ENCODE data around the gene HEATR1. TPM values are rescaled to one million over a fixed set of nuclear protein-coding genes. Genes with fewer than 3 reads are reported as not detected.

HEATR1 gene
- total RNA-seq, 1 experiment from 2014 or later: 27.6 TPM

- Histone ChIP-seq H3K27me3 (ENCODE audit: low read length) (no peaks in the 10 kb centered on the region), H2AFZ (ENCODE audit: low read length) (no peak overlapping the region), H4K20me1 (ENCODE audit: low read length) (no peaks in the 10 kb centered on the region), H3K36me3 (ENCODE audit: low read depth, low read length) (peaks cover 55% of the 10 kb centered on the region), H3K9me2 (replicated peaks; ENCODE audit: low read length) (no peaks in the 10 kb centered on the region), H3F3A (ENCODE audit: low read length, unreplicated experiment) (no peaks in the 10 kb centered on the region), H3K4me1 (ENCODE audit: insufficient read depth, low read length) (no peaks in the 10 kb centered on the region), H3K79me2 (ENCODE audit: low read length) (no peaks in the 10 kb centered on the region), H3K9ac (ENCODE audit: low read length) (no peak overlapping the region), H3K4me2 (ENCODE audit: low read length) (no peak overlapping the region), H3K27ac (ENCODE audit: low read length) (no peak overlapping the region), H3K9me3 (ENCODE audit: low read length) (no peaks in the 10 kb centered on the region), H3K4me3 (ENCODE audit: low read length) (no peak overlapping the region)
- TF ChIP-seq EZH2 (IDR thresholded peaks at IDR 0.05; ENCODE audit: low read length, unreplicated experiment) (no peak), CTCF (conservative IDR thresholded peaks at IDR 0.05; ENCODE audit: low read depth, low read length) (no peak), EZH2phosphoT487 (IDR thresholded peaks at IDR 0.05; ENCODE audit: borderline replicate concordance, low read length) (no peak)
- ATAC-seq (no peak), DNase-seq (no peak)
- POLR2A ChIA-PET (ENCODE audit: unreplicated experiment): no interaction called here
- intact Hi-C loops (cut with micrococcal nuclease): no loop called here
- no TSS peak for BruUV-seq (replicated peaks)
- CTCF ChIA-PET: no interaction called here
Measured at GRCh38 chr1:236550961-236551851, 53.1 kb downstream of the HEATR1 start.

- Histone ChIP-seq H3F3A (ENCODE audit: low read length, unreplicated experiment) (no peaks in the 10 kb centered on the region), H3K36me3 (ENCODE audit: low read depth, low read length) (peaks cover 53% of the 10 kb centered on the region), H4K20me1 (ENCODE audit: low read length) (no peaks in the 10 kb centered on the region), H3K4me2 (ENCODE audit: low read length) (no peak overlapping the region), H3K9ac (ENCODE audit: low read length) (no peak overlapping the region), H3K79me2 (ENCODE audit: low read length) (no peaks in the 10 kb centered on the region), H3K9me3 (ENCODE audit: low read length) (no peaks in the 10 kb centered on the region), H3K4me1 (ENCODE audit: insufficient read depth, low read length) (no peaks in the 10 kb centered on the region), H3K4me3 (ENCODE audit: low read length) (no peak overlapping the region), H3K27me3 (ENCODE audit: low read length) (no peaks in the 10 kb centered on the region), H3K9me2 (replicated peaks; ENCODE audit: low read length) (no peaks in the 10 kb centered on the region), H3K27ac (ENCODE audit: low read length) (no peak overlapping the region), H2AFZ (ENCODE audit: low read length) (no peak overlapping the region)
- DNase-seq (no peak), ATAC-seq (no peak)
- no peak for TF ChIP-seq CTCF (conservative IDR thresholded peaks at IDR 0.05; ENCODE audit: low read depth, low read length)
- no peak for TF ChIP-seq EZH2phosphoT487 (IDR thresholded peaks at IDR 0.05; ENCODE audit: borderline replicate concordance, low read length)
- no peak for TF ChIP-seq EZH2 (IDR thresholded peaks at IDR 0.05; ENCODE audit: low read length, unreplicated experiment)
- no TSS peak for BruUV-seq (replicated peaks)
- POLR2A ChIA-PET (ENCODE audit: unreplicated experiment): no interaction called here
- intact Hi-C loops (cut with micrococcal nuclease): loop anchor here (5.0 kb wide), 1 partner anchor 34 kb away; no protein-coding TSS in a partner anchor
- CTCF ChIA-PET: no interaction called here
Measured at GRCh38 chr1:236548452-236548851, 55.9 kb downstream of the HEATR1 start.

- H3K9ac ChIP-seq (ENCODE audit: low read length): no peak overlapping the region
- H3K36me3 ChIP-seq (ENCODE audit: low read depth, low read length): peaks cover 45% of the 10 kb centered on the region
- H4K20me1 ChIP-seq (ENCODE audit: low read length): no peaks in the 10 kb centered on the region
- no peak overlapping the region for H3K27ac ChIP-seq (ENCODE audit: low read length)
- H3K27me3 ChIP-seq (ENCODE audit: low read length): no peaks in the 10 kb centered on the region
- ATAC-seq (no peak), DNase-seq (no peak)
- H3K9me2 ChIP-seq (replicated peaks; ENCODE audit: low read length): no peaks in the 10 kb centered on the region
- ChIA-PET POLR2A (ENCODE audit: unreplicated experiment) (no interaction called here), CTCF (no interaction called here)
- H3F3A ChIP-seq (ENCODE audit: low read length, unreplicated experiment): no peaks in the 10 kb centered on the region
- H3K4me1 ChIP-seq (ENCODE audit: insufficient read depth, low read length): no peaks in the 10 kb centered on the region
- no peak overlapping the region for H2AFZ ChIP-seq (ENCODE audit: low read length)
- intact Hi-C loops (cut with micrococcal nuclease): loop anchor here (5.0 kb wide), 1 partner anchor 37 kb away; no protein-coding TSS in a partner anchor
- no peak overlapping the region for H3K4me2 ChIP-seq (ENCODE audit: low read length)
- TF ChIP-seq CTCF (conservative IDR thresholded peaks at IDR 0.05; ENCODE audit: low read depth, low read length) (no peak), EZH2phosphoT487 (IDR thresholded peaks at IDR 0.05; ENCODE audit: borderline replicate concordance, low read length) (no peak), EZH2 (IDR thresholded peaks at IDR 0.05; ENCODE audit: low read length, unreplicated experiment) (no peak)
- BruUV-seq (replicated peaks): no TSS peak
- H3K4me3 ChIP-seq (ENCODE audit: low read length): no peak overlapping the region
- H3K9me3 ChIP-seq (ENCODE audit: low read length): no peaks in the 10 kb centered on the region
- no peaks in the 10 kb centered on the region for H3K79me2 ChIP-seq (ENCODE audit: low read length)
Measured at GRCh38 chr1:236545621-236546169, 58.6 kb downstream of the HEATR1 start.

All from PC-3 (cell line).